Skin epidermis (tissue), 12 donors: ENCODE measurements around the gene NUAK1.

ENCODE experiments used
- H3K27ac ChIP-seq, 21 experiments: fragments of 200-600 bp; sonication (generic) in 11 of 21; one replicate each; pipeline ENCODE4 v1.5.0; 2020; ENCODE audit warnings: mild to moderate bottlenecking in 3 of 21, inconsistent platforms in 2 of 21, moderate library complexity in 2 of 21
- H3K4me3 ChIP-seq, 7 experiments: fragments of 200-600 bp; sonication (generic) in 2 of 7; one replicate each; pipeline ENCODE4 v1.5.0; 2020; ENCODE audit warnings: inconsistent platforms in 2 of 7, mild to moderate bottlenecking in 2 of 7, moderate library complexity in 1 of 7

The NUAK1 gene

GRCh38 chr12:106090591-106091445 is 47.9 kb downstream of the NUAK1 start:
- H3K4me3 ChIP-seq: no peak overlapping the region
- H3K27ac ChIP-seq: peak overlapping the region in 17 of 21 experiments; percentile 12 to 74 (median 58)

- Histone ChIP-seq H3K27ac (peak overlapping the region in 10 of 21 experiments; percentile 24 to 73 (median 46)), H3K4me3 (no peak overlapping the region)
These were observed 48.8 kb downstream of the NUAK1 start for GRCh38 chr12:106089935-106090334.

GRCh38 chr12:106088811-106089485 is 49.8 kb downstream of the NUAK1 start:
- Histone ChIP-seq H3K27ac (peak overlapping the region in 4 of 21 experiments; percentile 5 to 71 (median 38)), H3K4me3 (no peak overlapping the region)

GRCh38 chr12:106088246-106088808 is 50.4 kb downstream of the NUAK1 start:
- H3K4me3 ChIP-seq: no peak overlapping the region
- peak overlapping the region in 2 of 21 experiments; percentile 5 to 56 for H3K27ac ChIP-seq

GRCh38 chr12:106086696-106087095 is 52.1 kb downstream of the NUAK1 start:
- Histone ChIP-seq H3K27ac (no peak overlapping the region), H3K4me3 (no peak overlapping the region)

- Histone ChIP-seq H3K27ac (no peak overlapping the region), H3K4me3 (no peak overlapping the region)
These were observed 53.5 kb downstream of the NUAK1 start for GRCh38 chr12:106085213-106085612.

- Histone ChIP-seq H3K27ac (peak overlapping the region in 7 of 21 experiments; percentile 6 to 83 (median 31)), H3K4me3 (no peak overlapping the region)
These were observed 54.0 kb downstream of the NUAK1 start for GRCh38 chr12:106084759-106085158.

GRCh38 chr12:106084014-106084671 is 54.6 kb downstream of the NUAK1 start:
- Histone ChIP-seq H3K4me3 (no peak overlapping the region), H3K27ac (peak overlapping the region in 8 of 21 experiments; percentile 6 to 83 (median 30))

GRCh38 chr12:106082216-106083175 is 56.3 kb downstream of the NUAK1 start:
- peak overlapping the region in 3 of 21 experiments; percentile 10 to 83 (median 51) for H3K27ac ChIP-seq
- no peak overlapping the region for H3K4me3 ChIP-seq

GRCh38 chr12:106081606-106082005 is 57.1 kb downstream of the NUAK1 start:
- Histone ChIP-seq H3K4me3 (no peak overlapping the region), H3K27ac (peak overlapping the region in 2 of 21 experiments; percentile 66 to 83)

GRCh38 chr12:106080791-106081170 is 58.0 kb downstream of the NUAK1 start:
- H3K4me3 ChIP-seq: no peak overlapping the region
- H3K27ac ChIP-seq: peak overlapping the region in 12 of 21 experiments; percentile 7 to 83 (median 44)

GRCh38 chr12:106080041-106080790 is 58.5 kb downstream of the NUAK1 start:
- no peak overlapping the region for H3K4me3 ChIP-seq
- H3K27ac ChIP-seq: peak overlapping the region in 12 of 21 experiments; percentile 7 to 83 (median 62)

GRCh38 chr12:106079148-106079738 is 59.5 kb downstream of the NUAK1 start:
- H3K27ac ChIP-seq: peak overlapping the region in 5 of 21 experiments; percentile 4 to 73 (median 51)

GRCh38 chr12:106078358-106079010 is 60.3 kb downstream of the NUAK1 start:
- H3K27ac ChIP-seq: peak overlapping the region in 3 of 21 experiments; percentile 21 to 73 (median 33)

More at GRCh38 chr12:106079148-106079738, 59.5 kb downstream of the NUAK1 start:
- no peak overlapping the region for H3K4me3 ChIP-seq

GRCh38 chr12:106074706-106075392 is 63.9 kb downstream of the NUAK1 start:
- no peak overlapping the region for H3K4me3 ChIP-seq
- peak overlapping the region in 1 of 21 experiments; percentile 9 for H3K27ac ChIP-seq

More at GRCh38 chr12:106078358-106079010, 60.3 kb downstream of the NUAK1 start:
- no peak overlapping the region for H3K4me3 ChIP-seq

- peak overlapping the region in 1 of 21 experiments; percentile 9 for H3K27ac ChIP-seq
These were observed 64.4 kb downstream of the NUAK1 start for GRCh38 chr12:106074361-106074705.

More at GRCh38 chr12:106074361-106074705, 64.4 kb downstream of the NUAK1 start:
- H3K4me3 ChIP-seq: no peak overlapping the region
